Thyroid gland (tissue), 4 donors: ENCODE results near the gene AGBL1. TPM values are rescaled to one million over a fixed set of nuclear protein-coding genes. Genes with fewer than 3 reads are reported as not detected.

Experiments
- DNase-seq, 2 donors: peaks; one replicate each; pipeline ENCODE4 v3.0.0-alpha.2; 2019
- H3K27ac ChIP-seq, 3 donors: fragments of 200-600 bp; sonication (generic); 1 replicate in 2 of 3; 2 replicates in 1 of 3; pipeline ENCODE4 v1.5.1; 2016 to 2019; ENCODE audit warnings: mild to moderate bottlenecking in 1 of 3, moderate library complexity in 1 of 3
- H3K27me3 ChIP-seq: fragments of 200-600 bp; sonication (generic); one replicate; pipeline ENCODE4 v1.5.1; 2019
- H3K36me3 ChIP-seq, 2 donors: fragments of 200-600 bp; sonication (generic); one replicate each; pipeline ENCODE4 v1.5.1; 2016 to 2019
- H3K4me1 ChIP-seq, 2 donors: fragments of 200-600 bp; sonication (generic); one replicate each; pipeline ENCODE4 v1.5.1; 2017 to 2019
- H3K4me3 ChIP-seq, 3 donors: fragments of 200-600 bp; sonication (generic); replicated peaks in 1 of 3; 1 replicate in 2 of 3; 2 replicates in 1 of 3; pipeline ENCODE4 v1.5.1; 2016; ENCODE audit warnings: mild to moderate bottlenecking in 1 of 3
- H3K9me3 ChIP-seq: fragments of 200-600 bp; sonication (generic); one replicate; pipeline ENCODE4 v1.5.1; 2017
- CTCF ChIP-seq, 6 experiments: fragments of 200-600 bp in 3 of 6; fragments of 450-650 bp in 3 of 6; sonication (generic) in 3 of 6; IDR thresholded peaks; one replicate each; pipeline ENCODE4 v1.5.1; 2016 to 2019; ENCODE audit warnings: antibody characterized with exemption in 6 of 6, mild to moderate bottlenecking in 2 of 6, inconsistent platforms in 1 of 6, moderate library complexity in 1 of 6
- POLR2A ChIP-seq, 2 donors: fragments of 450-650 bp; IDR thresholded peaks; one replicate each; pipeline ENCODE4 v1.6.1; 2017; ENCODE audit warnings: antibody characterized with exemption in 2 of 2, mild to moderate bottlenecking in 2 of 2, moderate library complexity in 1 of 2
- WGBS, 2 donors: methylation state at CpG; one replicate each; pipeline ENCODE4 v1.1.5; 2017; 5-methylcytosine and 5-hydroxymethylcytosine counted together
- intact Hi-C: fragments of 100-400 bp; cut with DNase I; formaldehyde crosslinking; loops from one replicate; pipeline ENCODE4 v1.15.1; 2023
- total RNA-seq, 4 donors: library from RNA; depleted of rRNA; stranded (reverse); fragments of >200 nt; gene quantifications; one replicate each; pipeline ENCODE4 v1.2.3, GENCODE V29; 2016

The AGBL1 gene
- total RNA-seq, 4 donors from 2014 or later = not detected

GRCh38 chr15:86425746-86426145, 346.1 kb downstream of the AGBL1 start:
- no peak for DNase-seq
- TF ChIP-seq POLR2A (IDR thresholded peaks at IDR 0.05) (no peak), CTCF (IDR thresholded peaks at IDR 0.05) (no peak)
- 86 to 89% methylated on average over 3 of the region's 3 CpGs for whole genome bisulfite sequencing, 2 donors
- H3K27ac ChIP-seq = no peak overlapping the region
- no peak overlapping the region for H3K4me3 ChIP-seq
- no peaks in the 10 kb centered on the region for H3K4me1 ChIP-seq
- intact Hi-C loops = no loop called here
- H3K36me3 ChIP-seq = no peaks in the 10 kb centered on the region
- H3K9me3 ChIP-seq = no peaks in the 10 kb centered on the region
- H3K27me3 ChIP-seq = no peaks in the 10 kb centered on the region

GRCh38 chr15:86432861-86433260, 353.2 kb downstream of the AGBL1 start:
- Histone ChIP-seq H3K27me3 (no peaks in the 10 kb centered on the region), H3K27ac (no peak overlapping the region), H3K36me3 (no peaks in the 10 kb centered on the region), H3K9me3 (no peaks in the 10 kb centered on the region), H3K4me1 (no peaks in the 10 kb centered on the region), H3K4me3 (no peak overlapping the region)
- intact Hi-C loops = no loop called here
- WGBS, 2 donors = 68 to 76% methylated on average over 2 of the region's 2 CpGs
- TF ChIP-seq CTCF (IDR thresholded peaks at IDR 0.05) = no peak
- TF ChIP-seq POLR2A (IDR thresholded peaks at IDR 0.05) = no peak
- no peak for DNase-seq

GRCh38 chr15:86433983-86434382, 354.3 kb downstream of the AGBL1 start:
- no peak for TF ChIP-seq POLR2A (IDR thresholded peaks at IDR 0.05)
- TF ChIP-seq CTCF (IDR thresholded peaks at IDR 0.05) = no peak
- no peaks in the 10 kb centered on the region for H3K9me3 ChIP-seq
- H3K36me3 ChIP-seq = no peaks in the 10 kb centered on the region
- intact Hi-C loops = no loop called here
- no peaks in the 10 kb centered on the region for H3K4me1 ChIP-seq
- DNase-seq = no peak
- no peak overlapping the region for H3K4me3 ChIP-seq
- no peaks in the 10 kb centered on the region for H3K27me3 ChIP-seq
- H3K27ac ChIP-seq = no peak overlapping the region
- 67 to 68% methylated on average over 4 of the region's 4 CpGs for WGBS, 2 donors

GRCh38 chr15:86439614-86440013, 359.9 kb downstream of the AGBL1 start:
- no peak overlapping the region for H3K4me3 ChIP-seq
- no peaks in the 10 kb centered on the region for H3K4me1 ChIP-seq
- DNase-seq = no peak
- H3K27me3 ChIP-seq = no peaks in the 10 kb centered on the region
- H3K9me3 ChIP-seq = no peaks in the 10 kb centered on the region
- no peak overlapping the region for H3K27ac ChIP-seq
- intact Hi-C loops = no loop called here
- H3K36me3 ChIP-seq = no peaks in the 10 kb centered on the region
- no peak for TF ChIP-seq POLR2A (IDR thresholded peaks at IDR 0.05)
- no peak for TF ChIP-seq CTCF (IDR thresholded peaks at IDR 0.05)
- 22 to 26% methylated on average over 4 of the region's 4 CpGs for WGBS, 2 donors

GRCh38 chr15:86444527-86444926, 364.9 kb downstream of the AGBL1 start:
- Histone ChIP-seq H3K27ac (no peak overlapping the region), H3K9me3 (no peaks in the 10 kb centered on the region), H3K4me1 (no peaks in the 10 kb centered on the region), H3K36me3 (no peaks in the 10 kb centered on the region), H3K4me3 (no peak overlapping the region), H3K27me3 (no peaks in the 10 kb centered on the region)
- TF ChIP-seq POLR2A (IDR thresholded peaks at IDR 0.05) (no peak), CTCF (IDR thresholded peaks at IDR 0.05) (no peak)
- WGBS, 2 donors = 6 to 14% methylated on average over 2 of the region's 2 CpGs
- intact Hi-C loops = no loop called here
- DNase-seq = no peak
